AG09319 (cell line): ENCODE data around the gene KANSL1.

ENCODE experiments used
- DNase-seq: peaks from one replicate; pipeline ENCODE4 v3.0.0-alpha.2; 2010; ENCODE audit warnings: low read depth; ENCODE audit errors: extremely low read depth
- TF ChIP-seq, protein P1 (sequence below): IDR thresholded peaks from 2 replicates; pipeline ENCODE4 v1.5.1; 2011; ENCODE audit warnings: low read depth, mild to moderate bottlenecking, inconsistent platforms, low read length, moderate library complexity

Gene KANSL1

DNA sequence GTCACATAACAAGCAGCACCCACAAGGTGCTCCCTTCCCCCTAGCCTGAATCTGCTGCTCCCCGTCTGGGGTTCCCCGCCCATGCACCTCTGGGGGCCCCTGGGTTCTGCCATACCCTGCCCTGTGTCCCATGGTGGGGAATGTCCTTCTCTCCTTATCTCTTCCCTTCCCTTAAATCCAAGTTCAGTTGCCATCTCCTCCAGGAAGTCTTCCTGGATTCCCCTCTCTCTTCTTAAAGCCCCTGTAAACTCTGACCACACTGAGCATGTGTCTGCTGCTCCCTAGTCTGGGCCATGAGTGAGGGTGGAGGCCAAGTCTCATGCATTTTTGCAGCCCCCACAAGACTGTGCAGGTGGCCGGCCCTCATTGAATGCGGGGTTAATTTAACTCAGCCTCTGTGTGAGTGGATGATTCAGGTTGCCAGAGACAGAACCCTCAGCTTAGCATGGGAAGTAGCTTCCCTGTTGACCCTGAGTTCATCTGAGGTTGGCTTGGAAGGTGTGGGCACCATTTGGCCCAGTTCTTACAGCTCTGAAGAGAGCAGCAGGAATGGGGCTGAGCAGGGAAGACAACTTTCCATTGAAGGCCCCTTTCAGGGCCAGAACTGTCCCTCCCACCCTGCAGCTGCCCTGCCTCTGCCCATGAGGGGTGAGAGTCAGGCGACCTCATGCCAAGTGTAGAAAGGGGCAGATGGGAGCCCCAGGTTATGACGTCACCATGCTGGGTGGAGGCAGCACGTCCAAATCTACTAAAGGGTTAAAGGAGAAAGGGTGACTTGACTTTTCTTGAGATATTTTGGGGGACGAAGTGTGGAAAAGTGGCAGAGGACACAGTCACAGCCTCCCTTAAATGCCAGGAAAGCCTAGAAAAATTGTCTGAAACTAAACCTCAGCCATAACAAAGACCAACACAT lies 194.0 kb downstream of the KANSL1 start, which contains the start of gene STH:
TSS of gene STH (plus strand) at position 264 of the 913 bp plus-strand sequence. CDS start at position 294, 30 bp downstream.
- TF ChIP-seq, protein P1, sequence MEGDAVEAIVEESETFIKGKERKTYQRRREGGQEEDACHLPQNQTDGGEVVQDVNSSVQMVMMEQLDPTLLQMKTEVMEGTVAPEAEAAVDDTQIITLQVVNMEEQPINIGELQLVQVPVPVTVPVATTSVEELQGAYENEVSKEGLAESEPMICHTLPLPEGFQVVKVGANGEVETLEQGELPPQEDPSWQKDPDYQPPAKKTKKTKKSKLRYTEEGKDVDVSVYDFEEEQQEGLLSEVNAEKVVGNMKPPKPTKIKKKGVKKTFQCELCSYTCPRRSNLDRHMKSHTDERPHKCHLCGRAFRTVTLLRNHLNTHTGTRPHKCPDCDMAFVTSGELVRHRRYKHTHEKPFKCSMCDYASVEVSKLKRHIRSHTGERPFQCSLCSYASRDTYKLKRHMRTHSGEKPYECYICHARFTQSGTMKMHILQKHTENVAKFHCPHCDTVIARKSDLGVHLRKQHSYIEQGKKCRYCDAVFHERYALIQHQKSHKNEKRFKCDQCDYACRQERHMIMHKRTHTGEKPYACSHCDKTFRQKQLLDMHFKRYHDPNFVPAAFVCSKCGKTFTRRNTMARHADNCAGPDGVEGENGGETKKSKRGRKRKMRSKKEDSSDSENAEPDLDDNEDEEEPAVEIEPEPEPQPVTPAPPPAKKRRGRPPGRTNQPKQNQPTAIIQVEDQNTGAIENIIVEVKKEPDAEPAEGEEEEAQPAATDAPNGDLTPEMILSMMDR = no peak
- no peak for DNase-seq

- DNase-seq = no peak
- TF ChIP-seq, protein P1 = no peak
Measured at GRCh38 chr17:45997624-45998023, 195.6 kb downstream of the KANSL1 start.

- no peak for DNase-seq
- TF ChIP-seq, protein P1 = no peak
Measured at GRCh38 chr17:45997166-45997565, 196.1 kb downstream of the KANSL1 start.

- TF ChIP-seq, protein P1 = no peak
- DNase-seq = no peak
Measured at GRCh38 chr17:45996282-45996937, 196.8 kb downstream of the KANSL1 start.

GRCh38 chr17:45995627-45996270 lies 197.5 kb downstream of the KANSL1 start:
- no peak for DNase-seq

GRCh38 chr17:45994987-45995386 lies 198.2 kb downstream of the KANSL1 start:
- TF ChIP-seq, protein P1 = no peak
- no peak for DNase-seq

More at GRCh38 chr17:45995627-45996270, 197.5 kb downstream of the KANSL1 start:
- TF ChIP-seq, protein P1 = no peak
